ENCODE measurements around the gene ERC1.

- TF ChIP-seq CTCF (IDR thresholded peaks at IDR 0.05; ENCODE audit: low read length) (no peak), EZH2 (optimal IDR thresholded peaks at IDR 0.05; ENCODE audit: low read depth, low read length) (no peak)
Measured at GRCh38 chr12:1540690-1541089, 549.7 kb downstream of the ERC1 start.

Measured in MM.1S (cell line).